Trophoblast cell (in vitro differentiated cells and primary cell): Measurements from ENCODE around the gene FSTL3.
"Not testable (repeated sequence)": the region's sequence is repeated elsewhere in the genome, so short reads cannot be mapped to it uniquely, and the experiment has no call there.

Experiments used
- DNase-seq, 2 donors: peaks; one replicate each; pipeline ENCODE4 v3.0.0-alpha.2; 2016
- H2AFZ ChIP-seq: 2 replicates; pipeline ENCODE4 v1.6.1; 2013; ENCODE audit warnings: low read length, moderate library complexity, mild to moderate bottlenecking; ENCODE audit not compliant: insufficient read depth, poor library complexity
- H2AK5ac ChIP-seq: 2 replicates; pipeline ENCODE4 v1.6.1; 2013; ENCODE audit warnings: mild to moderate bottlenecking, low read length
- H2BK120ac ChIP-seq: 2 replicates; pipeline ENCODE4 v1.6.1; 2013; ENCODE audit warnings: low read length, mild to moderate bottlenecking, moderate library complexity; ENCODE audit not compliant: insufficient read depth, poor library complexity
- H2BK12ac ChIP-seq: 2 replicates; pipeline ENCODE4 v1.6.1; 2013; ENCODE audit warnings: mild to moderate bottlenecking, low read length, moderate library complexity
- H2BK5ac ChIP-seq: 2 replicates; pipeline ENCODE4 v1.6.1; 2013; ENCODE audit warnings: low read length, low read depth, moderate library complexity, mild to moderate bottlenecking; ENCODE audit not compliant: poor library complexity
- H3K14ac ChIP-seq: 2 replicates; pipeline ENCODE4 v1.6.1; 2013; ENCODE audit warnings: mild to moderate bottlenecking, low read length
- H3K18ac ChIP-seq: 2 replicates; pipeline ENCODE4 v1.6.1; 2013; ENCODE audit warnings: mild to moderate bottlenecking, low read length
- H3K23ac ChIP-seq: 2 replicates; pipeline ENCODE4 v1.6.1; 2013; ENCODE audit warnings: low read length
- H3K27ac ChIP-seq: 2 replicates; pipeline ENCODE4 v1.5.1; 2013; ENCODE audit warnings: low read depth, mild to moderate bottlenecking, inconsistent platforms, low read length, moderate library complexity
- H3K27me3 ChIP-seq: 2 replicates; pipeline ENCODE4 v1.6.1; 2013; ENCODE audit warnings: inconsistent platforms, mild to moderate bottlenecking, low read length, moderate library complexity; ENCODE audit not compliant: insufficient read depth
- H3K36me3 ChIP-seq, 2 experiments: 1 replicate in 1 of 2; 2 replicates in 1 of 2; pipeline ENCODE4 v1.6.1; 2013; ENCODE audit warnings: low read length in 2 of 2, mild to moderate bottlenecking in 2 of 2, moderate library complexity in 1 of 2; ENCODE audit not compliant: insufficient read depth in 2 of 2, control insufficient read depth in 1 of 2
- H3K4ac ChIP-seq: 2 replicates; pipeline ENCODE4 v1.6.1; 2013; ENCODE audit warnings: low read depth, mild to moderate bottlenecking, low read length, moderate library complexity
- H3K4me1 ChIP-seq, 2 experiments: 1 replicate in 1 of 2; 2 replicates in 1 of 2; pipeline ENCODE4 v1.6.1; 2013; ENCODE audit warnings: low read length in 2 of 2, mild to moderate bottlenecking in 2 of 2, moderate library complexity in 1 of 2; ENCODE audit not compliant: insufficient read depth in 2 of 2, control insufficient read depth in 1 of 2
- H3K4me2 ChIP-seq: 2 replicates; pipeline ENCODE4 v1.6.1; 2013; ENCODE audit warnings: inconsistent platforms, mild to moderate bottlenecking, low read length, moderate library complexity
- H3K4me3 ChIP-seq: 2 replicates; pipeline ENCODE4 v1.5.1; 2013; ENCODE audit warnings: mild to moderate bottlenecking, low read depth, low read length, inconsistent platforms
- H3K79me1 ChIP-seq: one replicate; pipeline ENCODE4 v1.6.1; 2013; ENCODE audit warnings: low read length
- H3K79me2 ChIP-seq: 2 replicates; pipeline ENCODE4 v1.6.1; 2013; ENCODE audit warnings: low read length, mild to moderate bottlenecking; ENCODE audit not compliant: control insufficient read depth, insufficient read depth, poor library complexity
- H3K9ac ChIP-seq: 2 replicates; pipeline ENCODE4 v1.6.1; 2013; ENCODE audit warnings: mild to moderate bottlenecking, low read length
- H3K9me3 ChIP-seq: 2 replicates; pipeline ENCODE4 v1.6.1; 2013; ENCODE audit warnings: low read depth, mild to moderate bottlenecking, control low read depth, inconsistent platforms, low read length; ENCODE audit not compliant: insufficient read depth
- H4K12ac ChIP-seq: 2 replicates; pipeline ENCODE4 v1.6.1; 2013; ENCODE audit warnings: low read depth, mild to moderate bottlenecking, low read length, moderate library complexity
- H4K8ac ChIP-seq: 2 replicates; pipeline ENCODE4 v1.6.1; 2013; ENCODE audit warnings: low read depth, mild to moderate bottlenecking, low read length, moderate library complexity
- H4K91ac ChIP-seq: one replicate; pipeline ENCODE4 v1.6.1; 2013; ENCODE audit warnings: low read depth, mild to moderate bottlenecking, low read length, moderate library complexity
- WGBS: extraction: QIAGEN DNeasy Blood & Tissue Kit; methylation state at CpG from one replicate; pipeline ENCODE4 v1.1.7; 2013; ENCODE audit warnings: missing lambda C conversion rate; ENCODE audit not compliant: insufficient read length, insufficient coverage; ENCODE audit errors: extremely low coverage; 5-methylcytosine and 5-hydroxymethylcytosine counted together

FSTL3 gene

DNA sequence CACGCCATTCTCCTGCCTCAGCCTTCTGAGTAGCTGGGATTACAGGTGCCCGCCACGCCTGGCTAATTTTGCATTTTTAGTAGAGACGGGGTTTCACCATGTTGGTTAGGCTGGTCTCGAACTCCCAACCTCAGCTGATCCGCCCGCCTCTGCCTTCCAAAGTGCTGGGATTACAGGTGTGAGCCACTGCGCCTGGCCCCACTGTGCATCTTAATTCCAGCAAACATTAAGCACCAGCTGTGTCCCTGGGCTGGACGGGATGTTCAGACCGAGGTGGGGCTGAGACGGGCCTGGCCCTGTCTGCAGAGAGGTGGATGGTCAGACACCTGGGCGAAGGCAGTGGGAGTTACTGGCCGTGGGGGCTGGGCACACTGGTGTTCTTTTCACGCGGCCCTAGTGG is 53.4 kb downstream of the FSTL3 start:
- H3K36me3 ChIP-seq, H3K9ac ChIP-seq, H2BK120ac ChIP-seq, H3K4me3 ChIP-seq, H3K4me1 ChIP-seq, H3K14ac ChIP-seq, H4K91ac ChIP-seq, H3K23ac ChIP-seq, H2BK12ac ChIP-seq, H2AFZ ChIP-seq, H2AK5ac ChIP-seq, H3K9me3 ChIP-seq, H2BK5ac ChIP-seq, H3K27ac ChIP-seq, H3K79me2 ChIP-seq, H3K4me2 ChIP-seq, H4K12ac ChIP-seq, H4K8ac ChIP-seq, H3K4ac ChIP-seq, H3K18ac ChIP-seq, H3K79me1 ChIP-seq, DNase-seq, H3K27me3 ChIP-seq: not testable (repeated sequence)
- WGBS: no CpG with 5 or more reads among the region's 15 CpGs

DNA sequence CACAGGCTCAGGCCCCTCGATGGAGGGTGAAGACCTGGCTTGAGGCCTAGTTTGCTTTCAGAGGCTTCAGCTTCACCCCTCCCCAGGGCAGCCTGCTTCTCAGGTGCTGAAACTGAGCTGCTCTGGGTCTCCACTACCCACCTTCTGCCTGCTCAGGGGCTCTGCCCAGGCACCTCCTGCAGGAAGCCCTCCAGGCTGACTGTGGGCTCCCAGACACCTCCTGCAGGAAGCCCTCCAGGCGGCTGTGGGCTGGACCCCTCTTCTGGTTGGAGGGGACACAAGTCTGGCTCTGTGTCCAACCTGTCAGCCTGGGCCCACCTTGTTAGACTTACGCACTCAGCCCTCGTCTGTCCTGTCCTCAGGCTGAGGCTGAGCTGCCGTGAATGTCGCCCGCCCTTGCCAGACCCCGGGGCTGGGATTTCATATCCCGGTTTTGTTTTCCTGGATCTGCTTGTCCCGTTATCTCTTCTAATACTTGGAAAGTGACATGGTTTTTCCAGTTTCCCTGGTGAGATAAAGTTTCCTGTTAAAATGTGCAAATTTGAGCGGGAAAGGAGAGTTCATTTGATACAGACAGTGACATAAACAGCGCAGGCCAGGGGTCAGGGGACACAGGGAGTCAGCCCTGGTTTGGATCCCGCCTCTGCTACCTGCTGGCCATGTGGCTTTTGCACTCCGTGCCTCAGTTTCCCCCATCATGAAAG is 53.9 kb downstream of the FSTL3 start:
- Histone ChIP-seq H3K27ac (no peak overlapping the region), H2AK5ac (no peak overlapping the region), H3K79me2 (no peaks in the 10 kb centered on the region), H3K79me1 (no peaks in the 10 kb centered on the region), H4K8ac (no peak overlapping the region), H3K27me3 (no peaks in the 10 kb centered on the region), H3K9me3 (no peaks in the 10 kb centered on the region), H2BK5ac (no peak overlapping the region), H2BK12ac (no peak overlapping the region), H4K91ac (no peak overlapping the region), H3K14ac (no peak overlapping the region), H3K23ac (no peak overlapping the region), H3K4me3 (no peak overlapping the region), H2BK120ac (no peak overlapping the region), H3K9ac (no peak overlapping the region), H3K18ac (no peak overlapping the region), H3K4me2 (no peak overlapping the region), H4K12ac (no peak overlapping the region), H2AFZ (no peak overlapping the region), H3K36me3 (peaks cover 0 to 2% of the 10 kb centered on the region in 2 experiments), H3K4ac (no peak overlapping the region), H3K4me1 (no peaks in the 10 kb centered on the region)
- WGBS: no CpG with 5 or more reads among the region's 14 CpGs
- no peak for DNase-seq

GRCh38 chr19:731000-731399 is 54.8 kb downstream of the FSTL3 start:
- H2BK12ac ChIP-seq: no peak overlapping the region
- H2AK5ac ChIP-seq: no peak overlapping the region
- H4K8ac ChIP-seq: no peak overlapping the region
- no peaks in the 10 kb centered on the region for H3K4me1 ChIP-seq
- no peak overlapping the region for H2AFZ ChIP-seq
- no CpG with 5 or more reads among the region's 16 CpGs for WGBS
- no peak overlapping the region for H2BK120ac ChIP-seq
- H4K12ac ChIP-seq: no peak overlapping the region
- no peak overlapping the region for H3K27ac ChIP-seq
- peaks cover 0 to 2% of the 10 kb centered on the region in 2 experiments for H3K36me3 ChIP-seq
- H3K4me3 ChIP-seq: no peak overlapping the region
- H3K27me3 ChIP-seq: no peaks in the 10 kb centered on the region
- H3K4ac ChIP-seq: no peak overlapping the region
- H3K9me3 ChIP-seq: no peaks in the 10 kb centered on the region
- no peak overlapping the region for H3K23ac ChIP-seq
- H3K4me2 ChIP-seq: no peak overlapping the region
- H3K79me1 ChIP-seq: no peaks in the 10 kb centered on the region
- H4K91ac ChIP-seq: no peak overlapping the region
- H2BK5ac ChIP-seq: no peak overlapping the region
- no peak overlapping the region for H3K18ac ChIP-seq
- no peaks in the 10 kb centered on the region for H3K79me2 ChIP-seq
- no peak overlapping the region for H3K9ac ChIP-seq
- H3K14ac ChIP-seq: no peak overlapping the region
- DNase-seq: no peak

GRCh38 chr19:732148-733069 is 56.2 kb downstream of the FSTL3 start:
- no peak overlapping the region for H3K4ac ChIP-seq
- no peak overlapping the region for H3K23ac ChIP-seq
- no peak overlapping the region for H3K14ac ChIP-seq
- no peaks in the 10 kb centered on the region for H3K79me1 ChIP-seq
- no peak overlapping the region for H4K91ac ChIP-seq
- H3K79me2 ChIP-seq: no peaks in the 10 kb centered on the region
- H3K4me3 ChIP-seq: no peak overlapping the region
- peaks cover 2% of the 10 kb centered on the region for H3K9me3 ChIP-seq
- no peak overlapping the region for H2AK5ac ChIP-seq
- H3K27ac ChIP-seq: no peak overlapping the region
- WGBS: no CpG with 5 or more reads among the region's 24 CpGs
- H3K36me3 ChIP-seq: peaks cover 0 to 1% of the 10 kb centered on the region in 2 experiments
- DNase-seq: no peak
- H2BK120ac ChIP-seq: no peak overlapping the region
- H2BK12ac ChIP-seq: no peak overlapping the region
- no peak overlapping the region for H4K8ac ChIP-seq
- H3K18ac ChIP-seq: no peak overlapping the region
- no peaks in the 10 kb centered on the region for H3K27me3 ChIP-seq
- H3K4me1 ChIP-seq: no peaks in the 10 kb centered on the region
- H3K4me2 ChIP-seq: no peak overlapping the region
- no peak overlapping the region for H2AFZ ChIP-seq
- H3K9ac ChIP-seq: no peak overlapping the region
- no peak overlapping the region for H2BK5ac ChIP-seq
- no peak overlapping the region for H4K12ac ChIP-seq
